HepG2 (cell line): Measurements from ENCODE around the gene SERPINA9. TPM values are rescaled to one million over a fixed set of nuclear protein-coding genes. Genes with fewer than 3 reads are reported as not detected.
A peak's percentile ranks its signal among the peaks of the same experiment; 100 is the strongest.

Experiments
- MAFK ChIP-seq, 2 experiments: IDR thresholded peaks in 1 of 2; conservative IDR thresholded peaks in 1 of 2; 2 replicates each; pipeline ENCODE4 v1.6.1; 2011; ENCODE audit warnings: improper control_type of control experiment in 2 of 2, low read length in 2 of 2
- MIER3 ChIP-seq: IDR thresholded peaks from 2 replicates; pipeline ENCODE4 v1.6.1; 2016; ENCODE audit warnings: missing compliant biosample characterization, borderline replicate concordance
- MLLT10 ChIP-seq: sonication (generic); formaldehyde crosslinking; IDR thresholded peaks from 2 replicates; pipeline ENCODE4 v1.4.0; 2020; ENCODE audit warnings: missing genetic modification reagents
- ZBTB7A ChIP-seq: sonication (generic); formaldehyde crosslinking; IDR thresholded peaks from 2 replicates; pipeline ENCODE4 v1.8.0; 2022; ENCODE audit warnings: mild to moderate bottlenecking, missing genetic modification reagents
- ZNF235 ChIP-seq: sonication (generic); formaldehyde crosslinking; IDR thresholded peaks from 2 replicates; pipeline ENCODE4 v1.8.1; 2023; ENCODE audit warnings: mild to moderate bottlenecking, missing genetic modification reagents, borderline replicate concordance
- ZNF24 ChIP-seq: fragments of 450-650 bp; IDR thresholded peaks from 2 replicates; pipeline ENCODE4 v1.6.1; 2017; ENCODE audit warnings: antibody characterized with exemption, mild to moderate bottlenecking
- ZNF263 ChIP-seq: sonication (generic); formaldehyde crosslinking; IDR thresholded peaks from 2 replicates; pipeline ENCODE4 v1.4.0; 2020; ENCODE audit warnings: missing genetic modification reagents
- ZNF746 ChIP-seq: sonication (generic); formaldehyde crosslinking; IDR thresholded peaks from 2 replicates; pipeline ENCODE4 v1.8.0; 2022; ENCODE audit warnings: mild to moderate bottlenecking, missing genetic modification reagents
- polyA plus RNA-seq, 8 experiments: library from polyadenylated mRNA; depleted of rRNA in 3 of 8; stranded (reverse) in 7 of 8; unstranded in 1 of 8; fragments of >200 nt; fragmentation: Illumina TruSeq in 4 of 8; extraction: Trizol in 4 of 8; gene quantifications; 2 replicates each; pipeline versions ENCODE4 v1.2.1 to v1.2.3, GENCODE V29; 2011 to 2016; ENCODE audit warnings: low read depth in 4 of 8, missing spikeins in 1 of 8, mixed read lengths in 1 of 8; ENCODE audit not compliant: insufficient read depth in 1 of 8
- total RNA-seq, 5 experiments: library from RNA; depleted of rRNA; stranded (reverse); fragments of >200 nt; fragmentation: Illumina TruSeq; extraction: Trizol; gene quantifications; 2 replicates each; pipeline ENCODE4 v1.2.3, GENCODE V29; 2016; ENCODE audit warnings: low read depth in 1 of 5
- TF ChIP-seq, protein P1 (sequence below): IDR thresholded peaks from 2 replicates; pipeline ENCODE4 v1.6.1; 2012; ENCODE audit warnings: low read length, improper control_type of control experiment
- TF ChIP-seq, protein P2 (sequence below): sonication (generic); formaldehyde crosslinking; IDR thresholded peaks from 2 replicates; pipeline ENCODE4 v1.4.0; 2020; ENCODE audit warnings: missing genetic modification reagents
- TF ChIP-seq, protein P3 (sequence below): sonication (generic); formaldehyde crosslinking; conservative IDR thresholded peaks from 2 replicates; pipeline ENCODE4 v1.8.0; 2022; ENCODE audit warnings: low read depth, missing genetic modification reagents
- TF ChIP-seq, protein P4 (sequence below): sonication (generic); formaldehyde crosslinking; IDR thresholded peaks from 2 replicates; pipeline ENCODE4 v1.5.0; 2020; ENCODE audit warnings: mild to moderate bottlenecking, missing genetic modification reagents
- TF ChIP-seq, protein P5 (sequence below): sonication (generic); formaldehyde crosslinking; IDR thresholded peaks from 2 replicates; pipeline ENCODE4 v1.8.0; 2022; ENCODE audit warnings: mild to moderate bottlenecking, missing genetic modification reagents; ENCODE audit not compliant: insufficient replicate concordance
- TF ChIP-seq, protein P6 (sequence below): fragments of 450-650 bp; IDR thresholded peaks from 2 replicates; pipeline ENCODE4 v1.6.1; 2017

SERPINA9 gene
- total and polyA plus RNA-seq, 2 of the 13 experiments (the other 11 are each of a cell fraction or from before 2014, with no cell fraction given), result 0.21 TPM; not detected in 1

DNA sequence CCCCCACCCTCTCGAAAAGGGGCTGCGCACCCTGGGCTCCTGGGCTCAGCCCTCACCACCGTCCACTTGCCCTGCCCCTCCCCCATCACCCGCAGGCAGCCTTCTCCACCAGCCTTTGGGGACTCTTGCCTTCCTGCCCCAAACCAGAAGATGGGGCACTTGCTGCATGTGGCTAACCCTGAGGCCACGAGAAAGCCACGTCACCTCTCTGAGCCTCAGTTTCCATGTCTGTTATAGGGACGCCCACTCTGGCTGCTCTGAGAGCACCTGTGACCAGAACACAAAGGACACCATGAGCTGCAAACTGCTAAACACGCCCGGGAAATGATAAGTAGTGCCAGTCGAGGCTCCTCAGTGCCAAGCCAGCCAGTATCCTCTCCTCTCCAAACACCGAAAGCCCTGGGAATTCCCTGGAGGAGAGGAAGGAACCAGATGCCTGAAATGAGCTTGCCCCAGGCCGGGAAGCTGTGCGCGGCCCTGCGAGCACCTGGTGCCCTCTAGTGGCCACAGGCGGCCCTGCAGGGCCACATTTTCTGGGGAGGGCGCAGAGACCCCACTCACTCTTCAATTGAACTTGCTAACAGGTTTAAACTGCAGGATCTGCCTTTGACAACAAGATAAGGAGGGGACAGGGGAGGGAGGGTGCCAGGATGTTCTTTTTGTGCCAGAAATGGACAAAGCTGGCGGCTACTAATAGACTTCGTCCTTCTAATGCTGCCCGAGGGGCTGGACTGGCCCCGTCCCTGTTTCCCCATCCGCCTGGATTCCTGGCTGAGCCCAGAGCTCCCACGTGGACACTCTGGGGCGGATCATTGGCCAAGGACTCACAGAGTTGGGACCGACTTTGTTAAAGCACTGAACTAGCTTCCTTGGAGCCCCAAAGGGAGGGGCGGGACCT, 10.2 kb upstream of the SERPINA9 start (continued):
- TF ChIP-seq, protein P1, sequence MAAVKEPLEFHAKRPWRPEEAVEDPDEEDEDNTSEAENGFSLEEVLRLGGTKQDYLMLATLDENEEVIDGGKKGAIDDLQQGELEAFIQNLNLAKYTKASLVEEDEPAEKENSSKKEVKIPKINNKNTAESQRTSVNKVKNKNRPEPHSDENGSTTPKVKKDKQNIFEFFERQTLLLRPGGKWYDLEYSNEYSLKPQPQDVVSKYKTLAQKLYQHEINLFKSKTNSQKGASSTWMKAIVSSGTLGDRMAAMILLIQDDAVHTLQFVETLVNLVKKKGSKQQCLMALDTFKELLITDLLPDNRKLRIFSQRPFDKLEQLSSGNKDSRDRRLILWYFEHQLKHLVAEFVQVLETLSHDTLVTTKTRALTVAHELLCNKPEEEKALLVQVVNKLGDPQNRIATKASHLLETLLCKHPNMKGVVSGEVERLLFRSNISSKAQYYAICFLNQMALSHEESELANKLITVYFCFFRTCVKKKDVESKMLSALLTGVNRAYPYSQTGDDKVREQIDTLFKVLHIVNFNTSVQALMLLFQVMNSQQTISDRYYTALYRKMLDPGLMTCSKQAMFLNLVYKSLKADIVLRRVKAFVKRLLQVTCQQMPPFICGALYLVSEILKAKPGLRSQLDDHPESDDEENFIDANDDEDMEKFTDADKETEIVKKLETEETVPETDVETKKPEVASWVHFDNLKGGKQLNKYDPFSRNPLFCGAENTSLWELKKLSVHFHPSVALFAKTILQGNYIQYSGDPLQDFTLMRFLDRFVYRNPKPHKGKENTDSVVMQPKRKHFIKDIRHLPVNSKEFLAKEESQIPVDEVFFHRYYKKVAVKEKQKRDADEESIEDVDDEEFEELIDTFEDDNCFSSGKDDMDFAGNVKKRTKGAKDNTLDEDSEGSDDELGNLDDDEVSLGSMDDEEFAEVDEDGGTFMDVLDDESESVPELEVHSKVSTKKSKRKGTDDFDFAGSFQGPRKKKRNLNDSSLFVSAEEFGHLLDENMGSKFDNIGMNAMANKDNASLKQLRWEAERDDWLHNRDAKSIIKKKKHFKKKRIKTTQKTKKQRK, result no peak
- TF ChIP-seq ZNF746 (CRISPR knock-in tag), result no peak
- TF ChIP-seq, protein P2, sequence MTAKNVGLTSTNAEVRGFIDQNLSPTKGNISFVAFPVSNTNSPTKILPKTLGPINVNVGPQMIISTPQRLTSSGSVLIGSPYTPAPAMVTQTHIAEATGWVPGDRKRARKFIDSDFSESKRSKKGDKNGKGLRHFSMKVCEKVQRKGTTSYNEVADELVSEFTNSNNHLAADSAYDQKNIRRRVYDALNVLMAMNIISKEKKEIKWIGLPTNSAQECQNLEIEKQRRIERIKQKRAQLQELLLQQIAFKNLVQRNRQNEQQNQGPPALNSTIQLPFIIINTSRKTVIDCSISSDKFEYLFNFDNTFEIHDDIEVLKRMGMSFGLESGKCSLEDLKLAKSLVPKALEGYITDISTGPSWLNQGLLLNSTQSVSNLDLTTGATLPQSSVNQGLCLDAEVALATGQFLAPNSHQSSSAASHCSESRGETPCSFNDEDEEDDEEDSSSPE (CRISPR knock-in tag), result 0 out of 2 replicates have a peak, but pooled peaks have one; percentile 34
- no peak for TF ChIP-seq ZNF24
- TF ChIP-seq, protein P3, sequence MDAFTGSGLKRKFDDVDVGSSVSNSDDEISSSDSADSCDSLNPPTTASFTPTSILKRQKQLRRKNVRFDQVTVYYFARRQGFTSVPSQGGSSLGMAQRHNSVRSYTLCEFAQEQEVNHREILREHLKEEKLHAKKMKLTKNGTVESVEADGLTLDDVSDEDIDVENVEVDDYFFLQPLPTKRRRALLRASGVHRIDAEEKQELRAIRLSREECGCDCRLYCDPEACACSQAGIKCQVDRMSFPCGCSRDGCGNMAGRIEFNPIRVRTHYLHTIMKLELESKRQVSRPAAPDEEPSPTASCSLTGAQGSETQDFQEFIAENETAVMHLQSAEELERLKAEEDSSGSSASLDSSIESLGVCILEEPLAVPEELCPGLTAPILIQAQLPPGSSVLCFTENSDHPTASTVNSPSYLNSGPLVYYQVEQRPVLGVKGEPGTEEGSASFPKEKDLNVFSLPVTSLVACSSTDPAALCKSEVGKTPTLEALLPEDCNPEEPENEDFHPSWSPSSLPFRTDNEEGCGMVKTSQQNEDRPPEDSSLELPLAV (CRISPR knock-in tag), result no peak
- TF ChIP-seq ZBTB7A (CRISPR knock-in tag), result peak; percentile 41; the same call in 1 of the 2 replicates
- TF ChIP-seq, protein P4, sequence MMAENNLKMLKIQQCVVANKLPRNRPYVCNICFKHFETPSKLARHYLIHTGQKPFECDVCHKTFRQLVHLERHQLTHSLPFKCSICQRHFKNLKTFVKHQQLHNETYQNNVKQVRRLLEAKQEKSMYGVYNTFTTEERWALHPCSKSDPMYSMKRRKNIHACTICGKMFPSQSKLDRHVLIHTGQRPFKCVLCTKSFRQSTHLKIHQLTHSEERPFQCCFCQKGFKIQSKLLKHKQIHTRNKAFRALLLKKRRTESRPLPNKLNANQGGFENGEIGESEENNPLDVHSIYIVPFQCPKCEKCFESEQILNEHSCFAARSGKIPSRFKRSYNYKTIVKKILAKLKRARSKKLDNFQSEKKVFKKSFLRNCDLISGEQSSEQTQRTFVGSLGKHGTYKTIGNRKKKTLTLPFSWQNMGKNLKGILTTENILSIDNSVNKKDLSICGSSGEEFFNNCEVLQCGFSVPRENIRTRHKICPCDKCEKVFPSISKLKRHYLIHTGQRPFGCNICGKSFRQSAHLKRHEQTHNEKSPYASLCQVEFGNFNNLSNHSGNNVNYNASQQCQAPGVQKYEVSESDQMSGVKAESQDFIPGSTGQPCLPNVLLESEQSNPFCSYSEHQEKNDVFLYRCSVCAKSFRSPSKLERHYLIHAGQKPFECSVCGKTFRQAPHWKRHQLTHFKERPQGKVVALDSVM (CRISPR knock-in tag), result no peak
- TF ChIP-seq ZNF235 (CRISPR knock-in tag), result no peak
- peak; percentile 41; the same call in 1 of the 2 replicates for TF ChIP-seq MIER3 (CRISPR knock-in tag)
- TF ChIP-seq, protein P5, sequence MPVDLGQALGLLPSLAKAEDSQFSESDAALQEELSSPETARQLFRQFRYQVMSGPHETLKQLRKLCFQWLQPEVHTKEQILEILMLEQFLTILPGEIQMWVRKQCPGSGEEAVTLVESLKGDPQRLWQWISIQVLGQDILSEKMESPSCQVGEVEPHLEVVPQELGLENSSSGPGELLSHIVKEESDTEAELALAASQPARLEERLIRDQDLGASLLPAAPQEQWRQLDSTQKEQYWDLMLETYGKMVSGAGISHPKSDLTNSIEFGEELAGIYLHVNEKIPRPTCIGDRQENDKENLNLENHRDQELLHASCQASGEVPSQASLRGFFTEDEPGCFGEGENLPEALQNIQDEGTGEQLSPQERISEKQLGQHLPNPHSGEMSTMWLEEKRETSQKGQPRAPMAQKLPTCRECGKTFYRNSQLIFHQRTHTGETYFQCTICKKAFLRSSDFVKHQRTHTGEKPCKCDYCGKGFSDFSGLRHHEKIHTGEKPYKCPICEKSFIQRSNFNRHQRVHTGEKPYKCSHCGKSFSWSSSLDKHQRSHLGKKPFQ (CRISPR knock-in tag), result no peak
- no peak for TF ChIP-seq MLLT10 (CRISPR knock-in tag)
- TF ChIP-seq, protein P6, sequence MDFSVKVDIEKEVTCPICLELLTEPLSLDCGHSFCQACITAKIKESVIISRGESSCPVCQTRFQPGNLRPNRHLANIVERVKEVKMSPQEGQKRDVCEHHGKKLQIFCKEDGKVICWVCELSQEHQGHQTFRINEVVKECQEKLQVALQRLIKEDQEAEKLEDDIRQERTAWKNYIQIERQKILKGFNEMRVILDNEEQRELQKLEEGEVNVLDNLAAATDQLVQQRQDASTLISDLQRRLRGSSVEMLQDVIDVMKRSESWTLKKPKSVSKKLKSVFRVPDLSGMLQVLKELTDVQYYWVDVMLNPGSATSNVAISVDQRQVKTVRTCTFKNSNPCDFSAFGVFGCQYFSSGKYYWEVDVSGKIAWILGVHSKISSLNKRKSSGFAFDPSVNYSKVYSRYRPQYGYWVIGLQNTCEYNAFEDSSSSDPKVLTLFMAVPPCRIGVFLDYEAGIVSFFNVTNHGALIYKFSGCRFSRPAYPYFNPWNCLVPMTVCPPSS, result no peak
- no peak for TF ChIP-seq MAFK (conservative IDR thresholded peaks at IDR 0.05 in 1 of 2, IDR thresholded peaks at IDR 0.05 in 1 of 2; ENCODE audit: low read length in 2 of 2)
- 0 out of 2 replicates have a peak, but pooled peaks have one; percentile 21 for TF ChIP-seq ZNF263
